ENCODE data around the gene RPUSD1. TPM values are rescaled to one million over a fixed set of nuclear protein-coding genes. Genes with fewer than 3 reads are reported as not detected.

The RPUSD1 gene
- total and polyA plus RNA-seq, 4 donors: 8.2 to 25.6 (median 23.5) TPM

GRCh38 chr16:802914-803753 lies 15.0 kb upstream of the RPUSD1 start:
- Histone ChIP-seq H3K9me3 (ENCODE audit: control insufficient read depth in 4 of 4, insufficient read depth in 3 of 4, low read length in 3 of 4) (peaks cover 0 to 1% (median 0%) of the 10 kb centered on the region in 4 donors), H3K4me3 (no peak overlapping the region), H3K9ac (ENCODE audit: insufficient read depth in 1 of 2, low read length in 2 of 2) (no peak overlapping the region), H3K27me3 (ENCODE audit: control insufficient read depth in 3 of 3, insufficient read depth in 3 of 3, low read length in 2 of 3) (peaks cover 0 to 36% (median 6%) of the 10 kb centered on the region in 3 donors), H3K27ac (ENCODE audit: low read depth in 1 of 2, low read length in 1 of 2) (no peak overlapping the region), H3K36me3 (ENCODE audit: control insufficient read depth in 4 of 4, insufficient read depth in 4 of 4, low read length in 4 of 4) (no peaks in the 10 kb centered on the region), H3K4me1 (ENCODE audit: control insufficient read depth in 5 of 5, insufficient read depth in 5 of 5, low read length in 5 of 5) (peaks cover 0 to 3% (median 0%) of the 10 kb centered on the region in 5 donors)
- DNase-seq: no peak
- no peak for TF ChIP-seq CTCF (IDR thresholded peaks at IDR 0.05; ENCODE audit: control extremely low read depth, extremely low read depth)
- no peak for ATAC-seq (ENCODE audit: insufficient read depth, low FRiP score)
- 73 to 81% methylated on average over 33 of the region's 33 CpGs for WGBS, 2 donors

GRCh38 chr16:802461-802860 lies 14.3 kb upstream of the RPUSD1 start:
- peaks cover 4 to 36% (median 6%) of the 10 kb centered on the region in 3 donors for H3K27me3 ChIP-seq (ENCODE audit: control insufficient read depth in 3 of 3, insufficient read depth in 3 of 3, low read length in 2 of 3)
- WGBS, 2 donors: 69 to 82% methylated on average over 7 of the region's 7 CpGs
- no peaks in the 10 kb centered on the region for H3K36me3 ChIP-seq (ENCODE audit: control insufficient read depth in 4 of 4, insufficient read depth in 4 of 4, low read length in 4 of 4)
- DNase-seq (no peak), ATAC-seq (ENCODE audit: insufficient read depth, low FRiP score) (no peak)
- no peaks in the 10 kb centered on the region for H3K4me1 ChIP-seq (ENCODE audit: control insufficient read depth in 5 of 5, insufficient read depth in 5 of 5, low read length in 5 of 5)
- H3K27ac ChIP-seq (ENCODE audit: low read depth in 1 of 2, low read length in 1 of 2): no peak overlapping the region
- no peak overlapping the region for H3K9ac ChIP-seq (ENCODE audit: insufficient read depth in 1 of 2, low read length in 2 of 2)
- peaks cover 0 to 4% (median 0%) of the 10 kb centered on the region in 4 donors for H3K9me3 ChIP-seq (ENCODE audit: control insufficient read depth in 4 of 4, insufficient read depth in 3 of 4, low read length in 3 of 4)
- no peak for TF ChIP-seq CTCF (IDR thresholded peaks at IDR 0.05; ENCODE audit: control extremely low read depth, extremely low read depth)
- H3K4me3 ChIP-seq: no peak overlapping the region

GRCh38 chr16:801584-802363 lies 13.6 kb upstream of the RPUSD1 start:
- TF ChIP-seq CTCF (IDR thresholded peaks at IDR 0.05; ENCODE audit: control extremely low read depth, extremely low read depth): no peak
- Histone ChIP-seq H3K9ac (ENCODE audit: insufficient read depth in 1 of 2, low read length in 2 of 2) (no peak overlapping the region), H3K4me3 (no peak overlapping the region), H3K27me3 (ENCODE audit: control insufficient read depth in 3 of 3, insufficient read depth in 3 of 3, low read length in 2 of 3) (peaks cover 6 to 36% (median 7%) of the 10 kb centered on the region in 3 donors), H3K36me3 (ENCODE audit: control insufficient read depth in 4 of 4, insufficient read depth in 4 of 4, low read length in 4 of 4) (no peaks in the 10 kb centered on the region), H3K4me1 (ENCODE audit: control insufficient read depth in 5 of 5, insufficient read depth in 5 of 5, low read length in 5 of 5) (no peaks in the 10 kb centered on the region), H3K9me3 (ENCODE audit: control insufficient read depth in 4 of 4, insufficient read depth in 3 of 4, low read length in 3 of 4) (peaks cover 0 to 4% (median 0%) of the 10 kb centered on the region in 4 donors), H3K27ac (ENCODE audit: low read depth in 1 of 2, low read length in 1 of 2) (no peak overlapping the region)
- 55 to 56% methylated on average over 22 of the region's 22 CpGs for WGBS, 2 donors
- ATAC-seq (ENCODE audit: insufficient read depth, low FRiP score): no peak
- DNase-seq: no peak

Data from lung (tissue), 12 donors.